Measurements from ENCODE around the gene KHSRP.
"Not testable (repeated sequence)": the region's sequence is repeated elsewhere in the genome, so short reads cannot be mapped to it uniquely, and the experiment has no call there.

Gene KHSRP

GRCh38 chr19:6417713-6418561 is 6.7 kb downstream of the KHSRP start:
- DNase-seq (ENCODE audit: low spot score) = peak; percentile 47

GRCh38 chr19:6416658-6417405 is 7.8 kb downstream of the KHSRP start:
- no peak for DNase-seq (ENCODE audit: low spot score)

GRCh38 chr19:6415591-6416190 is 8.9 kb downstream of the KHSRP start:
- DNase-seq (ENCODE audit: low spot score) = no peak

DNA sequence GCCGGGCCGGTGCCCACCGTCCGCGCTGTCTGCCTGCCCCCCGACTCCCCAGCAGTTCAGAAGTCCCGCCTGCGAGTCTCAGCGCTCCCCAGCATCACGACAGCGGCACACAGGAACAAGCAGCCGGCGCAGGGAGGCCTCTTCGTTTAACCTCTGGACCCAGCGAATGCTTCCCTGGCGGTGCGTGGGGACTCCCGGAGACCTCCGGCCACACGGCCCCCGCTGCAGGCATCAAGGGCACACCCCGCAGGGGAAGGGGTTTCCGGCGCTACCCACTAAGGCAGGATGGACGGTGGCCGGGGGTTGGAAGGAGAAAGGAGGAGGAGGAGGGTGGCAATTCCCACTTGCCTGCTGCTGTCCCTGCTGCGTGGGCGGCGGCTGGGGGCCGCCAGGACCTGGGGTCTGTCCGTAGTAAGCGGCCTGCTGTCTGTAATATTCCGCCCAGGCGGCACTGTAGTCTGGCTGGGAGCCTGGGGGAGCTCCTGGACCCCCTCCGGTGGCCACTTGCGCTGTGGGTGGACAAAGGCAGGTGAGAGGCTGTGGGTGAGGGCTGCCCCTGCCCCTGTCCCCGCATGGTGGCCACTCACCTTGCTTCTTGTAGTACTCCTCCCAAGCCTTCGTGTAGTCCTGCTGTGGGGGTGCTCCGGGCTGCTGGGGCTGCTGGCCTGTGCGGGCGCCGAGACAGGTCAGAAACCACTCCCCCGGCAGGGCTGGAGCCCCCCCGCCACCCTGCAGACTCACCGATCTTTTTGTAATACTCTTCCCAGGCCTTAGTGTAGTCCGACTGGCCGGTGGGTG is 9.6 kb downstream of the KHSRP start:
- no peak for DNase-seq (ENCODE audit: low spot score)

GRCh38 chr19:6413721-6414643 is 10.6 kb downstream of the KHSRP start:
- no peak for DNase-seq (ENCODE audit: low spot score)

DNA sequence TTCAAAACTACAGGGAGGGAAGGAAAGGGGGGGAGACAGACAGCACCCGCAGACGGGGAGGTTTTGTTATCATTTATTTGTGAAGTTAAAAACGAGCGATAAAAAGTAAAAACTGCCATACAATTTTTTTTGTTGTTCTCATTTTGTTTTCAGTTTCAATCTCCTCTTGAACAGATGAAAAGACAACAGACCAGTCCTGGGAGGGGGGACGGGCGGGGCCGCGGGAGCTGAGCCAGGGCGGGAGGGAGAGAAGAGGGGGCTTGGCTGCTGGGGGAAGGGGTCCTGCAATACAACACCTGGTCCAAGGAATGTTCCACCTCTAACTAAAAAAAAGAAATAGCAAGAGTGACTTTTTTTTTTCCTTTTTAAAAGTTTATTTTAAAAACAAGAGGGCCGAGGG is 11.3 kb downstream of the KHSRP start:
- DNase-seq (ENCODE audit: low spot score) = no peak

- DNase-seq (ENCODE audit: low spot score) = no peak
Observed at GRCh38 chr19:6412447-6413091, 12.0 kb downstream of the KHSRP start.

- no peak for DNase-seq (ENCODE audit: low spot score)
Observed at GRCh38 chr19:6412061-6412446, 12.6 kb downstream of the KHSRP start.

GRCh38 chr19:6409346-6409745 is 15.3 kb downstream of the KHSRP start:
- DNase-seq (ENCODE audit: low spot score) = no peak

DNA sequence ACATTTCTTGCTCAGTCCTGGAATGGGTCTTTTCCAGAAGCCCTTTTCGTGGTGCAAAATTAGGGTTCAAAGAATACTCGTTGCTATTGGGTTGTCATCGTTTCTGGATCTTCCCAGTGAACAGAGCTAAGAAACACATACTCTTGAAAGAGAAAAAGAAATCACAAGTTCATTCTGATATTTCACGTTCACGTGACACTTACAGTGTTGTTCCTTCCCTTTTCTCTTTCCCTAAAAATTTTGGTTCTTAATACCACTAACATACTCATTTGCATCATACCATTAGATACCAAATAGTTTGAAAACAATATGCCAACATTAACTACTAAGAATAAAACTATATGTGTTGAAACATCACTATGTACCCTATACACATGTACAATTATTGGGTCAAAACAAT is 18.2 kb downstream of the KHSRP start:
- no peak for DNase-seq (ENCODE audit: low spot score)

- no peak for DNase-seq (ENCODE audit: low spot score)
Observed at GRCh38 chr19:6402837-6403608, 21.6 kb downstream of the KHSRP start.

DNA sequence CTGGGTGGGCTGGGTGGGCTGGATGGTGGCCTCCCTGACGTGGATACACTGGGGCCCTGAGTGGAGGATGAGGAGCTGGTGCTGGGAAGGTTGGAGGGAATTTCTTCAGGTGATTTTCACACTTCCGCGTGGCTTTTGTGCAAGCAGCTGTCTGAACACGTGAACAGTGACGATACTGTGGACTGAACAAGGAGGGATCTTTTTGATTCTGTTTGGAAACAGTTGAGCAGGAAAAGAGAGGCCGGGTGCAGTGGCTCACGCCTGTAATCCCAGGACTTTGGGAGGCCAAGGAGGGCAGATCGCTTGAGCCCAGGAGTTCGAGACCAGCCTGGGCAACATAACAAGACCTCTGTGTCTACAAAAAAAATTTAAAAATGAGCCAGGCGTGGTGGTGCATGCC is 22.6 kb downstream of the KHSRP start:
- DNase-seq (ENCODE audit: low spot score) = no peak

- not testable (repeated sequence) for DNase-seq (ENCODE audit: low spot score)
Observed at GRCh38 chr19:6400062-6400944, 24.3 kb downstream of the KHSRP start.

DNA sequence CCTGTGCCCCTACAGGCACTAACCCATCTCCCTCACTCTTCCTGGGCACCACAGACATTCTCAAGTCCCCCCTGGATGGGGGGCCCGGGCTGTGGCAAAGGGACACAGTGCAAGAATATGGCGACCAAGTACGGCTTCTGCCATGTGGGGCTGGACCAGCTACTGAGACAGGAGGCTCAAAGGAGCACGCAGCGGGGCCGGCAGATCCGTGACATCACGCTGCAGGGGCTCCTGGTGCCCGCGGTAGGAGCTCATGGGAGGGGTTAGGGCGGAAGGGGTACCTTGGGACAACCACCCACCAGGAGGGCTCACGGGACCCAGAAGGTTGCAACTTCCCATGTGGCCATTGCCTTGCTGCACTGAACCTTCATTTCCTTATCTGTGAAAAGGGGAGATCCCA is 28.3 kb downstream of the KHSRP start:
- DNase-seq (ENCODE audit: low spot score) = no peak

- DNase-seq (ENCODE audit: low spot score) = no peak
Observed at GRCh38 chr19:6394831-6395230, 29.8 kb downstream of the KHSRP start.

DNA sequence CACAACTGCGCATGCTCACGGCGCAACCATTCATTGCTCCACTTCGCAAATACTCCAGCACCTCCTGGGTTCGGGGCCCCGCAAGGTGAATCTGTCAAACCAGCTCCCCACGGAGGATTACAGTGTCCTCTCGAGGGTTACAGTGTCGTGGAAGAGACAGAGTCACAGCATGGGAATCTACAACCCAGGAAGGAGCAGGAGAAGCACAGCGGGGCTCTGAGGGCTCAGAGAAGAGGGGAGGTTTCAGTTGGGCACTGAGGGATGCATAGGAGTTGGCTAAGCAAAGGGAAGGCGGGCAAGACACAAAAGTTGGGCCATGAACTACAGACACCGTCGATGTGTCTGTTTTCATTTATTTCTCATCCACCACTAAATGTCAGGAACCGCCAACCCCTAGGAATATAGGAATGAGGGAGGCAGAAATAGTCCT is 30.6 kb downstream of the KHSRP start:
- DNase-seq (ENCODE audit: low spot score) = no peak

DNA sequence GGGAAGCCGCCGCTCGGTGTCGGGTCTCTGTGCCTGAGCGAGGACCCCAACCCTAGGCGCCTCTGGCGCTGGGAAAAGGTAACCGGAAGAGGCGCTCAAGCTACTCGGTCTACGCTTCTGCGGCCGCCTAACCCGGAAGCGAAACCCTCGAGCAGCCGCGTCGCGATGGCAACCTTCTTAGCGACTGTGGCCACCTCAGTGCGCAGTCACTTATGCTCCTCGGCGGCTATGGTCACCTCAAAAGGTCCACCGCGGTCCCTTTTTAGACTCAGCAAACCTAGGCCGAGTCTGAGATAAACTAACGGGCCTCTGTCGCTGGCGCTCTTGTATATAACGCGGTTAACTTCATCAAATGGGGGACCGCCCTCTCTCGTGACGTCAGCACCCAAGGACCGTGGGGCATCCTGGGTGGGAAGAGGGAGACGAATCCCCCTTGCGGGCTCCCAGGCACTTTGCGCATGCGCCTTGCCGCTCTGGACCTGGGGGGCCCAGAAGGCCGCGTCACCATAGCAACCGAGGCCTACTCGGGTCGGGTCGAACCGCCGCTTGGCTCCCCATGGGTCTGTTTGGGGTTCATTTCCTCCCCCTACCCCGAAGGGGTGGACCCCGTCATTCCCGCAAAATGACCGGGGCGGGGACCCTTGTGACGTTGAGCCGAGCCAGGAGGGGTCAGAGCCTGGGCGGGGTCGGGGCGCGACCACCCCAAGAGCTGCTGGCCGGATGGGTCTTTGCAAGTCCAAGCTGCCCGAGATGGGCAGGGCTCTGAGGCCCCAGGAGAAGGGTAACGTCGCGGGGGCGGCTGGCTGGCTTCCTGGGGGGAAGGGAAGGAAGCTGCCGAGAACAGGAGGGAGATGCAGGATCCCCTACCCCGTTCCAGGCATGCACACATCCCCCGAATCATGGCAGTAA is 31.3 kb downstream of the KHSRP start, which contains the start of gene GTF2F1:
Gene GTF2F1, minus strand, starts transcription at position 91 of the 909 bp plus-strand sequence. CDS start 169 bp downstream, outside the sequence.
- DNase-seq (ENCODE audit: low spot score) = peak; percentile 92
